Fibroblast of the aortic adventitia (primary cell): Measurements from ENCODE around the gene RASGEF1C. TPM values are rescaled to one million over a fixed set of nuclear protein-coding genes. Genes with fewer than 3 reads are reported as not detected.

Experiments used
- DNase-seq: peaks from one replicate; pipeline ENCODE4 v3.0.0-alpha.2; 2010; ENCODE audit warnings: low read depth
- H3K4me3 ChIP-seq: 2 replicates; pipeline ENCODE4 v1.5.1; 2011; ENCODE audit warnings: low read depth, mild to moderate bottlenecking, control low read depth, low read length, moderate library complexity
- CTCF ChIP-seq: IDR thresholded peaks from 2 replicates; pipeline ENCODE4 v1.5.1; 2011; ENCODE audit warnings: mild to moderate bottlenecking, low read length, control low read depth, inconsistent platforms; ENCODE audit not compliant: insufficient read depth
- total RNA-seq: library from RNA; depleted of rRNA; stranded (reverse); fragments of >200 nt; gene quantifications from 2 replicates; pipeline ENCODE4 v1.2.3, GENCODE V29; 2012; ENCODE audit warnings: low replicate concordance

RASGEF1C gene
- total RNA-seq, 1 donor, result not detected

- no peak overlapping the region for H3K4me3 ChIP-seq
- no peak for TF ChIP-seq CTCF
- DNase-seq, result no peak
Observed at GRCh38 chr5:180067986-180068385, 141.0 kb downstream of the RASGEF1C start.

- no peak for TF ChIP-seq CTCF
- no peak overlapping the region for H3K4me3 ChIP-seq
- DNase-seq, result no peak
Observed at GRCh38 chr5:180060192-180060591, 148.8 kb downstream of the RASGEF1C start.

GRCh38 chr5:180059326-180059725 lies 149.7 kb downstream of the RASGEF1C start:
- no peak for DNase-seq
- TF ChIP-seq CTCF, result no peak
- no peak overlapping the region for H3K4me3 ChIP-seq

GRCh38 chr5:180056153-180056552 lies 152.9 kb downstream of the RASGEF1C start:
- TF ChIP-seq CTCF, result no peak
- no peak for DNase-seq
- H3K4me3 ChIP-seq, result no peak overlapping the region

- no peak for DNase-seq
- no peak for TF ChIP-seq CTCF
- H3K4me3 ChIP-seq, result no peak overlapping the region
Observed at GRCh38 chr5:180054226-180054625, 154.8 kb downstream of the RASGEF1C start.

GRCh38 chr5:180053061-180053602 lies 155.9 kb downstream of the RASGEF1C start:
- DNase-seq, result no peak
- TF ChIP-seq CTCF, result no peak
- no peak overlapping the region for H3K4me3 ChIP-seq

- TF ChIP-seq CTCF, result no peak
- DNase-seq, result no peak
Observed at GRCh38 chr5:180052211-180052818, 156.7 kb downstream of the RASGEF1C start.

More at GRCh38 chr5:180052211-180052818, 156.7 kb downstream of the RASGEF1C start:
- H3K4me3 ChIP-seq, result no peak overlapping the region
